ENCODE data around the gene PSMA1. TPM values are rescaled to one million over a fixed set of nuclear protein-coding genes. Genes with fewer than 3 reads are reported as not detected.
"Not testable (repeated sequence)": the region's sequence is repeated elsewhere in the genome, so short reads cannot be mapped to it uniquely, and the experiment has no call there.

PSMA1 gene
- total RNA-seq, 2 experiments from 2014 or later: 222 to 268 TPM

GRCh38 chr11:14544611-14545010, 24.4 kb upstream of the PSMA1 start:
- CTCF ChIA-PET: interaction anchor here (1.0 to 2.5 kb wide), 5 partner anchors 10 to 364 kb away, joined by 4 to 8 read pairs (median 6); no protein-coding TSS in a partner anchor
- Mint-ChIP-seq H3K27me3 (no peaks in the 10 kb centered on the region), H3K4me3 (peak overlapping the region; percentile 3), H3K36me3 (peaks cover 50% of the 10 kb centered on the region), H3K9me3 (ENCODE audit: low read depth) (no peaks in the 10 kb centered on the region), H3K4me1 (peaks cover 47% of the 10 kb centered on the region), H3K27ac (peak overlapping the region; percentile 91)
- DNase-seq (no peak), ATAC-seq (peak; percentile 89)

DNA sequence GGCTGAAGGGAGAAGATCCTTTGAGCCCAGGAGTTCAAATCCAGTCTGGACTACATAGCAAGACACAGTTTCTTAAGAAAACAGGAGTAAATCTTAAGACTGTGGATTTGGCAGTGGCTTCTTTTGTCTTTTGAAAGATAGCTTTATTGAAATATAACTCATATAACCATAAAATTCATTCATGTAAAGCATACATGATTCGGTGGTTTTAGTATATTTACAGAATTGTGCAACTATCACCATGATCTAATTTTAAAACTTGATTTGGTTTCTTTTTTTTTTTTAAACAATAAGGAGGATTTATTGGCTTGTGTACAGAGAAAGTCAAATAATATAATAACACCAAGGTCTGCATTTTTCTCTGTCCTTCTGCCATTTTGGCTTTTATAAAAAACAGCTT, 23.1 kb upstream of the PSMA1 start:
- peaks cover 43% of the 10 kb centered on the region for H3K36me3 Mint-ChIP-seq
- no peak overlapping the region for H3K4me3 Mint-ChIP-seq
- no peak overlapping the region for H3K27ac Mint-ChIP-seq
- ATAC-seq: no peak
- peaks cover 53% of the 10 kb centered on the region for H3K4me1 Mint-ChIP-seq
- DNase-seq: no peak
- H3K27me3 Mint-ChIP-seq: no peaks in the 10 kb centered on the region
- no peaks in the 10 kb centered on the region for H3K9me3 Mint-ChIP-seq (ENCODE audit: low read depth)
- CTCF ChIA-PET: interaction anchor here (0.9 to 2.9 kb wide), 5 partner anchors 12 to 222 kb away, joined by 3 to 13 read pairs (median 4); partner anchors contain the start of gene PDE3B

GRCh38 chr11:14542324-14542723, 22.1 kb upstream of the PSMA1 start:
- ATAC-seq: no peak
- Mint-ChIP-seq H3K9me3 (ENCODE audit: low read depth) (no peaks in the 10 kb centered on the region), H3K4me1 (peaks cover 58% of the 10 kb centered on the region), H3K27me3 (no peaks in the 10 kb centered on the region), H3K4me3 (no peak overlapping the region), H3K27ac (peak overlapping the region; percentile 38), H3K36me3 (peaks cover 37% of the 10 kb centered on the region)
- no peak for DNase-seq
- CTCF ChIA-PET: interaction anchor here (1.5 to 3.0 kb wide), 3 partner anchors 103 to 365 kb away, joined by 3 to 20 read pairs (median 13); partner anchors contain the start of gene PDE3B

DNA sequence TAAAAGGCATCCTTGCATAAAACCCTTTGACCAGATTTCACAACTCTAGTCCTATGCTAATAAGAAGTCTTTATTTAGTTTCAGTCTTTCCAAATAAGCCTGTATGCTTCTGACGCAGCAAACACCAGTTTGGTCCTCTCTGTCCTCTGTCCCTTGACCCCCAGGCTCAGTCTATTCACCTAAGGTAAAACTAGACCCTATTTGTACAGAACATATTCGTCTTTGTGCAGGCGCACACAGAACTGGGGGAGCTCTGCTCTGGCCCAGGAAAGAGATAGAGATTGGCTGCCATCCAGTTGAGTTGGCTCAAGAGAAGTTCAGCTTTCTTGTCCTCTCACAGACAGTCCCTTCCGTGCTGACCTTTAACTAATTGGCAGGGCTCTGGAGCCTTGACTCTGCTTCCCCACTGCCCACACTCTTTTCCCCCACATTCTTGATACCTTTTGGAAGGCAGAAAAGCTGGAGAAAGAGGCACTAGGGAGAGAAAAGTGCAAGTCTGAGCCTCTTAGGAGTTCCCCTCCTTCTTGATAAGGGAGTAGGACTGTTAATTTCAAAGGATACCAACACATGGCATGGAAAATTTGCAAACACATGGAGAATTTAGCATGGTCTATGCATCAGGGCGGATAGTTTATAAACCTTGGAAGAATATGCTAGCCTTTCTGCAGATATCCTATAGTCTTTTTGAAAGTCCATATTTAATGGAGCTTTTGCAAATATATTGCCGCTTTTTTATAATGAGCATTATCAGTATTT, 21.2 kb upstream of the PSMA1 start:
- Mint-ChIP-seq H3K4me1 (peaks cover 60% of the 10 kb centered on the region), H3K36me3 (peaks cover 29% of the 10 kb centered on the region), H3K4me3 (no peak overlapping the region), H3K27me3 (no peaks in the 10 kb centered on the region), H3K9me3 (ENCODE audit: low read depth) (no peaks in the 10 kb centered on the region), H3K27ac (no peak overlapping the region)
- DNase-seq: no peak
- no peak for ATAC-seq
- CTCF ChIA-PET: interaction anchor here (1.3 to 3.0 kb wide), 3 partner anchors 104 to 366 kb away, joined by 4 to 20 read pairs (median 13); partner anchors contain the start of gene PDE3B

- H3K27me3 Mint-ChIP-seq: no peaks in the 10 kb centered on the region
Measured at GRCh38 chr11:14539982-14540421, 19.8 kb upstream of the PSMA1 start.

GRCh38 chr11:14538926-14539554, 18.9 kb upstream of the PSMA1 start:
- DNase-seq: no peak
- Mint-ChIP-seq H3K4me3 (no peak overlapping the region), H3K27ac (no peak overlapping the region), H3K36me3 (peaks cover 15% of the 10 kb centered on the region), H3K9me3 (ENCODE audit: low read depth) (no peaks in the 10 kb centered on the region), H3K4me1 (peaks cover 40% of the 10 kb centered on the region), H3K27me3 (no peaks in the 10 kb centered on the region)
- ATAC-seq: no peak
- CTCF ChIA-PET: interaction anchor here (2.0 to 3.5 kb wide), 3 partner anchors 105 to 369 kb away, joined by 5 to 20 read pairs (median 14); partner anchors contain the start of genes CYP2R1 and PDE3B

More at GRCh38 chr11:14539982-14540421, 19.8 kb upstream of the PSMA1 start:
- CTCF ChIA-PET: interaction anchor here (1.1 to 3.0 kb wide), 4 partner anchors 105 to 368 kb away, joined by 3 to 20 read pairs (median 4); partner anchors contain the start of gene CYP2R1
- no peak for DNase-seq
- H3K4me3 Mint-ChIP-seq: no peak overlapping the region
- no peaks in the 10 kb centered on the region for H3K9me3 Mint-ChIP-seq (ENCODE audit: low read depth)
- H3K36me3 Mint-ChIP-seq: peaks cover 21% of the 10 kb centered on the region
- H3K27ac Mint-ChIP-seq: peak overlapping the region; percentile 5
- peaks cover 49% of the 10 kb centered on the region for H3K4me1 Mint-ChIP-seq
- no peak for ATAC-seq

DNA sequence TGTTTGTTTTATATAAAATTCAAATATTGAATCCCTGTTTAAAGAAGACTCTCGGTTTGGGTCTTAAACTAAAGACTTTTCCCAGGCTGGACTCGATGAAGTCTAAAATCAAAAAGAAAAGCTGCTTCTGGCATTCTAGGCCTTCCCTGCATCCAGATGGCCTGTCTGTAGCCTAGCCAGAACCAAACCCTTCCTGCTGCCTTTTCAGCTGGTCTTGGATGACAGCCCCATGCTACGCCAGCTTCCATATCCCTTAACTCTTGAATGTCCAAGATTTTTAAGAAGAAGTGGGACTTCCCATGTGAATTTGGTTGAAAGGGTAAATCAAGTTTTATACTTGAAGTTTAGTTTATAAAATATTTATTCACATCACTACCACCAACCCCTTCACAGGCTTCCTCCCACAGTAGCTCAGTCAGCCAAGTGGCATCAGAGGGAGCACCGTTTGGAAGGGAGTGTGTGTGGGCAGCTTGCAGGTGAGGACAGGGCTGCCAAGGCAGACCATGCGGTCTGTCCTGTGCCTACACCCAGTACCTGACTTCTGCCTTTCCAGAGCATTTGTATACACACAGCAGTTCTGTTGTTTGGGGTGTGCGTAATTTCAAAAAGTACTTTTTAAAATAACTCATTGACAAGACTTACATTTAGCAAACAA, 18.2 kb upstream of the PSMA1 start:
- H3K36me3 Mint-ChIP-seq: peaks cover 13% of the 10 kb centered on the region
- CTCF ChIA-PET: interaction anchor here (0.8 to 3.5 kb wide), 6 partner anchors 15 to 369 kb away, joined by 3 to 20 read pairs (median 6); partner anchors contain the start of genes CYP2R1 and PDE3B
- no peaks in the 10 kb centered on the region for H3K9me3 Mint-ChIP-seq (ENCODE audit: low read depth)
- no peaks in the 10 kb centered on the region for H3K27me3 Mint-ChIP-seq
- DNase-seq: no peak
- peaks cover 36% of the 10 kb centered on the region for H3K4me1 Mint-ChIP-seq
- ATAC-seq: no peak
- peak overlapping the region; percentile 24 for H3K27ac Mint-ChIP-seq
- no peak overlapping the region for H3K4me3 Mint-ChIP-seq

DNA sequence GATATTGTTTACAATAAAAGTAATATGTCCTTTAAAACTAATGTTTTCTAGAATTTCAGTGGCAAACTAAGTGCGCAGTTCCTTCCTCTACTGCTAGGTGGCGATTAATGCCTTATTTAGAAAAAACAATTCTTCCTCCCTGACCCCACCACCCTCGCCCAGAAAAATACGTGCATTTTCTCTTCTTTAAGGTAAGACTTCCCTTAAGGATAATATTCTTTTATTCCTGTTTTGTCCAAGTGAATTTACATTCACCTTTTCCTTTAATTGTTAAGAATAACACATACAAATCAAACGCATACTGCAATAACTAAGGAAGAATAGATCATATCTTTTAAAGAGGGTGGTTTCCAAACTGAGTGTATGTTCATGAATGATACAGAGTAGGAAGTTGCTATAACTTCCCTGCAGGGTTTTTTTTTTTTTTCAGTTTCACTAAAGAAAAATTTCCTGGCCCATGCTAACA, 17.0 kb upstream of the PSMA1 start:
- peak overlapping the region; percentile 47 for H3K4me3 Mint-ChIP-seq
- CTCF ChIA-PET: interaction anchor here (0.7 to 3.5 kb wide), 6 partner anchors 14 to 371 kb away, joined by 3 to 20 read pairs (median 6); partner anchors contain the start of gene PDE3B
- ATAC-seq (peak; percentile 77), DNase-seq (peak; percentile 65)
- H3K36me3 Mint-ChIP-seq: peaks cover 10% of the 10 kb centered on the region
- peak overlapping the region; percentile 79 for H3K27ac Mint-ChIP-seq
- no peaks in the 10 kb centered on the region for H3K27me3 Mint-ChIP-seq
- peaks cover 36% of the 10 kb centered on the region for H3K4me1 Mint-ChIP-seq
- H3K9me3 Mint-ChIP-seq (ENCODE audit: low read depth): no peaks in the 10 kb centered on the region

- not testable (repeated sequence) for H3K9me3 Mint-ChIP-seq (ENCODE audit: low read depth); DNase-seq; H3K27me3 Mint-ChIP-seq; ATAC-seq; H3K4me3 Mint-ChIP-seq; H3K27ac Mint-ChIP-seq
- CTCF ChIA-PET: interaction anchor here (1.0 kb wide), 1 partner anchor 373 kb away, joined by 3 read pairs; no protein-coding TSS in a partner anchor
- H3K36me3 Mint-ChIP-seq: peaks cover 15% of the 10 kb centered on the region
- H3K4me1 Mint-ChIP-seq: peaks cover 24% of the 10 kb centered on the region
Measured at GRCh38 chr11:14535166-14535565, 15.0 kb upstream of the PSMA1 start.

- ATAC-seq (no peak), DNase-seq (no peak)
- Mint-ChIP-seq H3K4me1 (no peaks in the 10 kb centered on the region), H3K4me3 (no peak overlapping the region), H3K27me3 (no peaks in the 10 kb centered on the region), H3K36me3 (peaks cover 12% of the 10 kb centered on the region), H3K27ac (no peak overlapping the region), H3K9me3 (ENCODE audit: low read depth) (no peaks in the 10 kb centered on the region)
- CTCF ChIA-PET: no interaction called here
Measured at GRCh38 chr11:14529951-14530350, 9.8 kb upstream of the PSMA1 start.

- no peak overlapping the region for H3K27ac Mint-ChIP-seq
- H3K27me3 Mint-ChIP-seq: no peaks in the 10 kb centered on the region
- H3K4me3 Mint-ChIP-seq: no peak overlapping the region
- DNase-seq (no peak), ATAC-seq (no peak)
- peaks cover 12% of the 10 kb centered on the region for H3K36me3 Mint-ChIP-seq
- CTCF ChIA-PET: no interaction called here
- H3K9me3 Mint-ChIP-seq (ENCODE audit: low read depth): no peaks in the 10 kb centered on the region
- no peaks in the 10 kb centered on the region for H3K4me1 Mint-ChIP-seq
Measured at GRCh38 chr11:14529321-14529720, 9.1 kb upstream of the PSMA1 start.

DNA sequence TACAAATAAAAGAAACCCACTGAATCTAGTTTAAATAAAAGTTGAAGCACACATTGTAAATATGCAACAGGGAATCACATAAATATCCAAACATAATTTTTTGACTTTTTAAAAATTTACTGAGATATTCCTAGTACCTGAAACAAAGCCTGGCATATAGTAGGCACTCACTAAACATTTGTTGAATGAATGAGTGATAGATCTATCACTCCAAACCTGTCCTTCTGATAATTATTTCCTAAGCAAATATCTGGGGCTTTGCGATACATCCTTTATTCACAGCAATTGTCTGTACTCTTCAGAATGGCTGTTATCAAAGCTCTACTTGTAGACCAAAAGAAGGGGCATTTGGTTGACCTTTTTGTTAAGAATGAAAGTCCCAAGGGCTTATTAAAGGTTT, 2.6 kb upstream of the PSMA1 start:
- ATAC-seq (no peak), DNase-seq (no peak)
- Mint-ChIP-seq H3K4me1 (peaks cover 24% of the 10 kb centered on the region), H3K36me3 (peaks cover 19% of the 10 kb centered on the region), H3K4me3 (no peak overlapping the region), H3K9me3 (ENCODE audit: low read depth) (no peaks in the 10 kb centered on the region), H3K27ac (no peak overlapping the region), H3K27me3 (no peaks in the 10 kb centered on the region)
- CTCF ChIA-PET: interaction anchor here (2.3 to 2.8 kb wide), 2 partner anchors 15 to 385 kb away, joined by 6 to 17 read pairs; no protein-coding TSS in a partner anchor

DNA sequence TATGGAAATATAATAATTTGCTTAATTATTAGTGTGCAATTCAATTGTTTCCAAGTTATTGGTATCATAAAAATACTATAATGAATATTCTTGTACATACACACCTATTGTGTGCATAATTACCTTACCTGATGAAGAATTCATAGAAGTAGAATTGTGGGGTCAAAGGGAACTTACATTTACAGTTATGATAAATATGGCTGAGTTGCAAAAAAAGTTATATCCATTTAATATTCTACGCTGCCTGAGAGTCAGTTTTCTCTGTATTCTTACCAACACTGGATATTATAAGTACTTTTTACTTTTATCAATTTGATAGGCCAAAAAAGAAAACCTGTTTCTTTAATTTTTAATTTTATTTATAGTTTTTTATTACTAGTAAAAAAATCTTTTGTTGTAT, 2.1 kb upstream of the PSMA1 start:
- no peak for ATAC-seq
- H3K36me3 Mint-ChIP-seq: peaks cover 25% of the 10 kb centered on the region
- H3K4me3 Mint-ChIP-seq: no peak overlapping the region
- H3K4me1 Mint-ChIP-seq: peaks cover 29% of the 10 kb centered on the region
- no peak overlapping the region for H3K27ac Mint-ChIP-seq
- CTCF ChIA-PET: interaction anchor here (2.3 to 2.8 kb wide), 2 partner anchors 15 to 385 kb away, joined by 6 to 17 read pairs; no protein-coding TSS in a partner anchor
- DNase-seq: no peak
- no peaks in the 10 kb centered on the region for H3K27me3 Mint-ChIP-seq
- no peaks in the 10 kb centered on the region for H3K9me3 Mint-ChIP-seq (ENCODE audit: low read depth)

Data from activated CD8-positive, alpha-beta memory T cell treated with anti-CD3 and anti-CD28 coated beads, Interleukin-2, amount 10 ng/mL, durations not matched to agents 7 days and 5 days (primary cell).